Measurements from ENCODE around the gene FAM156A.
"Not testable (repeated sequence)": the region's sequence is repeated elsewhere in the genome, so short reads cannot be mapped to it uniquely, and the experiment has no call there.

The FAM156A gene

GRCh38 chrX:52979993-52980392 is 21.7 kb upstream of the FAM156A start:
- TF ChIP-seq CTCF (IDR thresholded peaks at IDR 0.05; ENCODE audit: low read depth, low read length), result no peak
- no peak overlapping the region for H3K4me3 ChIP-seq (ENCODE audit: low read depth, low read length)
- DNase-seq (ENCODE audit: low read depth, low spot score), result no peak
- in situ Hi-C loops (cut with HindIII; ENCODE audit: low sequenced_read_pairs), result no loop called here

GRCh38 chrX:52979568-52979967 is 21.2 kb upstream of the FAM156A start:
- H3K4me3 ChIP-seq (ENCODE audit: low read depth, low read length), result no peak overlapping the region
- in situ Hi-C loops (cut with HindIII; ENCODE audit: low sequenced_read_pairs), result no loop called here
- TF ChIP-seq CTCF (IDR thresholded peaks at IDR 0.05; ENCODE audit: low read depth, low read length), result no peak
- DNase-seq (ENCODE audit: low read depth, low spot score), result no peak

- in situ Hi-C loops (cut with HindIII; ENCODE audit: low sequenced_read_pairs), result no loop called here
Observed at GRCh38 chrX:52977953-52978352, 19.6 kb upstream of the FAM156A start.

GRCh38 chrX:52975576-52975975 is 17.3 kb upstream of the FAM156A start:
- in situ Hi-C loops (cut with HindIII; ENCODE audit: low sequenced_read_pairs); H3K4me3 ChIP-seq (ENCODE audit: low read depth, low read length): not testable (repeated sequence)

More at GRCh38 chrX:52977953-52978352, 19.6 kb upstream of the FAM156A start:
- H3K4me3 ChIP-seq (ENCODE audit: low read depth, low read length), result no peak overlapping the region
- TF ChIP-seq CTCF (IDR thresholded peaks at IDR 0.05; ENCODE audit: low read depth, low read length), result no peak
- DNase-seq (ENCODE audit: low read depth, low spot score), result no peak

GRCh38 chrX:52974336-52974992 is 16.1 kb upstream of the FAM156A start:
- in situ Hi-C loops (cut with HindIII; ENCODE audit: low sequenced_read_pairs); DNase-seq (ENCODE audit: low read depth, low spot score); H3K4me3 ChIP-seq (ENCODE audit: low read depth, low read length): not testable (repeated sequence)

More at GRCh38 chrX:52975576-52975975, 17.3 kb upstream of the FAM156A start:
- DNase-seq (ENCODE audit: low read depth, low spot score), result not testable (repeated sequence)

GRCh38 chrX:52967922-52968321 is 9.6 kb upstream of the FAM156A start:
- H3K4me3 ChIP-seq (ENCODE audit: low read depth, low read length); DNase-seq (ENCODE audit: low read depth, low spot score); in situ Hi-C loops (cut with HindIII; ENCODE audit: low sequenced_read_pairs): not testable (repeated sequence)

GRCh38 chrX:52966993-52967738 is 8.8 kb upstream of the FAM156A start:
- DNase-seq (ENCODE audit: low read depth, low spot score); in situ Hi-C loops (cut with HindIII; ENCODE audit: low sequenced_read_pairs); H3K4me3 ChIP-seq (ENCODE audit: low read depth, low read length): not testable (repeated sequence)

- H3K4me3 ChIP-seq (ENCODE audit: low read depth, low read length); DNase-seq (ENCODE audit: low read depth, low spot score); in situ Hi-C loops (cut with HindIII; ENCODE audit: low sequenced_read_pairs): not testable (repeated sequence)
Observed at GRCh38 chrX:52958961-52959360, 643 bp upstream of the FAM156A start.

GRCh38 chrX:52949884-52950283 is 8.4 kb downstream of the FAM156A start:
- DNase-seq (ENCODE audit: low read depth, low spot score); in situ Hi-C loops (cut with HindIII; ENCODE audit: low sequenced_read_pairs); H3K4me3 ChIP-seq (ENCODE audit: low read depth, low read length): not testable (repeated sequence)

- in situ Hi-C loops (cut with HindIII; ENCODE audit: low sequenced_read_pairs); H3K4me3 ChIP-seq (ENCODE audit: low read depth, low read length); DNase-seq (ENCODE audit: low read depth, low spot score): not testable (repeated sequence)
Observed at GRCh38 chrX:52949325-52949724, 9.0 kb downstream of the FAM156A start.

- in situ Hi-C loops (cut with HindIII; ENCODE audit: low sequenced_read_pairs); DNase-seq (ENCODE audit: low read depth, low spot score): not testable (repeated sequence)
Observed at GRCh38 chrX:52948265-52948664, 10.1 kb downstream of the FAM156A start.

GRCh38 chrX:52947501-52947900 is 10.8 kb downstream of the FAM156A start:
- H3K4me3 ChIP-seq (ENCODE audit: low read depth, low read length); in situ Hi-C loops (cut with HindIII; ENCODE audit: low sequenced_read_pairs); DNase-seq (ENCODE audit: low read depth, low spot score): not testable (repeated sequence)

More at GRCh38 chrX:52948265-52948664, 10.1 kb downstream of the FAM156A start:
- not testable (repeated sequence) for H3K4me3 ChIP-seq (ENCODE audit: low read depth, low read length)

- in situ Hi-C loops (cut with HindIII; ENCODE audit: low sequenced_read_pairs); DNase-seq (ENCODE audit: low read depth, low spot score); H3K4me3 ChIP-seq (ENCODE audit: low read depth, low read length): not testable (repeated sequence)
Observed at GRCh38 chrX:52945838-52946494, 12.4 kb downstream of the FAM156A start.
